GM12892 (cell line): ENCODE results near the gene KPNA4.

Source experiments
- POLR2A ChIP-seq: IDR thresholded peaks from 2 replicates; pipeline ENCODE4 v1.6.1; 2011; ENCODE audit warnings: low read depth, low read length, control low read depth
- POLR2AphosphoS5 ChIP-seq: IDR thresholded peaks from 2 replicates; pipeline ENCODE4 v1.6.1; 2011; ENCODE audit warnings: low read depth, low read length, control low read depth

GRCh38 chr3:160477750-160478149, 87.6 kb downstream of the KPNA4 start:
- no peak for TF ChIP-seq POLR2A
- TF ChIP-seq POLR2AphosphoS5: no peak
